ENCODE data around the gene DEPDC1. TPM values are rescaled to one million over a fixed set of nuclear protein-coding genes. Genes with fewer than 3 reads are reported as not detected.
A peak's percentile ranks its signal among the peaks of the same experiment; 100 is the strongest.
"Not testable (repeated sequence)": the region's sequence is repeated elsewhere in the genome, so short reads cannot be mapped to it uniquely, and the experiment has no call there.

Gene DEPDC1
- polyA plus RNA-seq, 1 donor = 5.3 TPM

- not testable (repeated sequence) for DNase-seq
Measured at GRCh38 chr1:68476626-68477025, 20.3 kb downstream of the DEPDC1 start.

GRCh38 chr1:68473060-68473459 is 23.8 kb downstream of the DEPDC1 start:
- no peak for DNase-seq

GRCh38 chr1:68470388-68470970 is 26.4 kb downstream of the DEPDC1 start:
- peak; percentile 10 for DNase-seq

GRCh38 chr1:68464891-68465290 is 32.0 kb downstream of the DEPDC1 start:
- DNase-seq = no peak

GRCh38 chr1:68460935-68461334 is 35.9 kb downstream of the DEPDC1 start:
- no peak for DNase-seq

- DNase-seq = no peak
Measured at GRCh38 chr1:68459796-68460195, 37.1 kb downstream of the DEPDC1 start.

GRCh38 chr1:68459091-68459490 is 37.8 kb downstream of the DEPDC1 start:
- no peak for DNase-seq

- no peak for DNase-seq
Measured at GRCh38 chr1:68456202-68456601, 40.7 kb downstream of the DEPDC1 start.

GRCh38 chr1:68454534-68454933 is 42.3 kb downstream of the DEPDC1 start:
- no peak for DNase-seq

- no peak for DNase-seq
Measured at GRCh38 chr1:68453060-68453670, 43.7 kb downstream of the DEPDC1 start.

GRCh38 chr1:68449901-68450300 is 47.0 kb downstream of the DEPDC1 start, which contains the start of gene RPE65:
TSS of gene RPE65 (minus strand) at chr1:68449954. CDS start at chr1:68449905, 49 bp downstream.
- DNase-seq = no peak

GRCh38 chr1:68448365-68448764 is 48.5 kb downstream of the DEPDC1 start:
- no peak for DNase-seq

GRCh38 chr1:68445709-68446108 is 51.2 kb downstream of the DEPDC1 start:
- DNase-seq = no peak

- no peak for DNase-seq
Measured at GRCh38 chr1:68442822-68443556, 53.9 kb downstream of the DEPDC1 start.

GRCh38 chr1:68442006-68442405 is 54.9 kb downstream of the DEPDC1 start:
- DNase-seq = no peak

GRCh38 chr1:68438310-68438709 is 58.6 kb downstream of the DEPDC1 start:
- no peak for DNase-seq

- DNase-seq = no peak
Measured at GRCh38 chr1:68433395-68433794, 63.5 kb downstream of the DEPDC1 start.

GRCh38 chr1:68431076-68431475 is 65.8 kb downstream of the DEPDC1 start:
- DNase-seq = no peak

- no peak for DNase-seq
Measured at GRCh38 chr1:68429233-68429808, 67.6 kb downstream of the DEPDC1 start.

GRCh38 chr1:68426594-68426993 is 70.3 kb downstream of the DEPDC1 start:
- no peak for DNase-seq
